Measurements from ENCODE around the gene RBMS2.
A peak's percentile ranks its signal among the peaks of the same experiment; 100 is the strongest.

Gene RBMS2

GRCh38 chr12:56578983-56579546, 57.4 kb downstream of the RBMS2 start:
- in situ Hi-C loops (cut with HindIII; ENCODE audit: low pct_unique_long_range_greater_than_20kb, low sequenced_read_pairs): no loop called here
- DNase-seq (ENCODE audit: low read depth in 1 of 2, low spot score in 1 of 2): no peak
- TF ChIP-seq JUND (IDR thresholded peaks at IDR 0.05; ENCODE audit: low read depth): no peak

- in situ Hi-C loops (cut with HindIII; ENCODE audit: low pct_unique_long_range_greater_than_20kb, low sequenced_read_pairs): no loop called here
- no peak for DNase-seq (ENCODE audit: low read depth in 1 of 2, low spot score in 1 of 2)
- no peak for TF ChIP-seq JUND (IDR thresholded peaks at IDR 0.05; ENCODE audit: low read depth)
Measured at GRCh38 chr12:56581418-56582145, 60.0 kb downstream of the RBMS2 start.

- no peak for TF ChIP-seq JUND (IDR thresholded peaks at IDR 0.05; ENCODE audit: low read depth)
- in situ Hi-C loops (cut with HindIII; ENCODE audit: low pct_unique_long_range_greater_than_20kb, low sequenced_read_pairs): no loop called here
- no peak for DNase-seq (ENCODE audit: low read depth in 1 of 2, low spot score in 1 of 2)
Measured at GRCh38 chr12:56585098-56585497, 63.5 kb downstream of the RBMS2 start.

GRCh38 chr12:56589783-56590182, 68.2 kb downstream of the RBMS2 start:
- DNase-seq (ENCODE audit: low read depth in 1 of 2, low spot score in 1 of 2): no peak
- no peak for TF ChIP-seq JUND (IDR thresholded peaks at IDR 0.05; ENCODE audit: low read depth)
- in situ Hi-C loops (cut with HindIII; ENCODE audit: low pct_unique_long_range_greater_than_20kb, low sequenced_read_pairs): no loop called here

GRCh38 chr12:56590237-56590830, 68.7 kb downstream of the RBMS2 start:
- no peak for TF ChIP-seq JUND (IDR thresholded peaks at IDR 0.05; ENCODE audit: low read depth)
- peak in 1 of 2 experiments; percentile 65 for DNase-seq (ENCODE audit: low read depth in 1 of 2, low spot score in 1 of 2)
- in situ Hi-C loops (cut with HindIII; ENCODE audit: low pct_unique_long_range_greater_than_20kb, low sequenced_read_pairs): no loop called here

- no peak for TF ChIP-seq JUND (IDR thresholded peaks at IDR 0.05; ENCODE audit: low read depth)
- in situ Hi-C loops (cut with HindIII; ENCODE audit: low pct_unique_long_range_greater_than_20kb, low sequenced_read_pairs): no loop called here
- DNase-seq (ENCODE audit: low read depth in 1 of 2, low spot score in 1 of 2): no peak
Measured at GRCh38 chr12:56591126-56591525, 69.5 kb downstream of the RBMS2 start.

GRCh38 chr12:56591961-56592360, 70.3 kb downstream of the RBMS2 start:
- no peak for DNase-seq (ENCODE audit: low read depth in 1 of 2, low spot score in 1 of 2)
- in situ Hi-C loops (cut with HindIII; ENCODE audit: low pct_unique_long_range_greater_than_20kb, low sequenced_read_pairs): no loop called here
- TF ChIP-seq JUND (IDR thresholded peaks at IDR 0.05; ENCODE audit: low read depth): no peak

GRCh38 chr12:56593909-56594621, 72.4 kb downstream of the RBMS2 start:
- no peak for TF ChIP-seq JUND (IDR thresholded peaks at IDR 0.05; ENCODE audit: low read depth)
- DNase-seq (ENCODE audit: low read depth in 1 of 2, low spot score in 1 of 2): peak; percentile 61 to 72
- in situ Hi-C loops (cut with HindIII; ENCODE audit: low pct_unique_long_range_greater_than_20kb, low sequenced_read_pairs): no loop called here

- DNase-seq (ENCODE audit: low read depth in 1 of 2, low spot score in 1 of 2): no peak
- no peak for TF ChIP-seq JUND (IDR thresholded peaks at IDR 0.05; ENCODE audit: low read depth)
- in situ Hi-C loops (cut with HindIII; ENCODE audit: low pct_unique_long_range_greater_than_20kb, low sequenced_read_pairs): no loop called here
Measured at GRCh38 chr12:56596815-56597214, 75.2 kb downstream of the RBMS2 start.

GRCh38 chr12:56599041-56599440, 77.4 kb downstream of the RBMS2 start:
- no peak for DNase-seq (ENCODE audit: low read depth in 1 of 2, low spot score in 1 of 2)
- in situ Hi-C loops (cut with HindIII; ENCODE audit: low pct_unique_long_range_greater_than_20kb, low sequenced_read_pairs): no loop called here
- TF ChIP-seq JUND (IDR thresholded peaks at IDR 0.05; ENCODE audit: low read depth): no peak

GRCh38 chr12:56599797-56600196, 78.2 kb downstream of the RBMS2 start:
- no peak for TF ChIP-seq JUND (IDR thresholded peaks at IDR 0.05; ENCODE audit: low read depth)
- in situ Hi-C loops (cut with HindIII; ENCODE audit: low pct_unique_long_range_greater_than_20kb, low sequenced_read_pairs): no loop called here
- DNase-seq (ENCODE audit: low read depth in 1 of 2, low spot score in 1 of 2): no peak

GRCh38 chr12:56600753-56601152, 79.1 kb downstream of the RBMS2 start:
- in situ Hi-C loops (cut with HindIII; ENCODE audit: low pct_unique_long_range_greater_than_20kb, low sequenced_read_pairs): no loop called here
- TF ChIP-seq JUND (IDR thresholded peaks at IDR 0.05; ENCODE audit: low read depth): no peak

GRCh38 chr12:56601503-56601902, 79.9 kb downstream of the RBMS2 start:
- in situ Hi-C loops (cut with HindIII; ENCODE audit: low pct_unique_long_range_greater_than_20kb, low sequenced_read_pairs): no loop called here
- no peak for TF ChIP-seq JUND (IDR thresholded peaks at IDR 0.05; ENCODE audit: low read depth)
- peak; percentile 26 to 33 for DNase-seq (ENCODE audit: low read depth in 1 of 2, low spot score in 1 of 2)

More at GRCh38 chr12:56600753-56601152, 79.1 kb downstream of the RBMS2 start:
- DNase-seq (ENCODE audit: low read depth in 1 of 2, low spot score in 1 of 2): no peak
